ENCODE results near the gene PRKCQ.

PRKCQ gene

DNA sequence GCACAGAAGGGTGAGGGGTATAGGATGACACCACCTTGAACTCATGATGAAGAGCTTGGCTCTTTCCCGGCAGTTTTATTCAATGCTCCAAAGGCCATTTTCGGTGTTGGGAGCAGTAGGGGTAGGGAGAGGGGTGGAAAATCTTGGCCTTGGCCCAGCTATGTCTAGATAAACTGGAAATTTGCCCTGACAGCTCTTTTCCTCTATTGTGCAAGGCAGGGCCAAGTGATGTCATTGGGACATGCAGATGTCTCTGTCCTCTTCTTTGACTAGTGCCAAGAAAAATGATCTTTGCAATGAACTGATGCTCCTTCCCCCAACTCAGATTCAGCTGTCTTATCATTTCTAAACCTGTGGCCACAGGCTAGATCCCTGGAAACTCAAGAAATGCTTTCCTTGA, 27.7 kb upstream of the PRKCQ start:
- Histone ChIP-seq H3K4me1 (ENCODE audit: control insufficient read depth in 2 of 2, insufficient read depth in 1 of 2, low read depth in 1 of 2, low read length in 2 of 2) (no peaks in the 10 kb centered on the region), H2AK5ac (ENCODE audit: low read depth, low read length) (no peak overlapping the region), H3K23ac (ENCODE audit: low read depth, low read length, poor library complexity) (no peak overlapping the region), H2BK12ac (ENCODE audit: low read length) (no peak overlapping the region), H3K18ac (ENCODE audit: low read length) (no peak overlapping the region), H2BK15ac (ENCODE audit: low read length) (no peak overlapping the region), H3K4me3 (ENCODE audit: low read length in 2 of 2) (no peak overlapping the region), H2BK120ac (ENCODE audit: low read depth, low read length) (no peak overlapping the region), H3K36me3 (replicated peaks in 1 of 2; ENCODE audit: control insufficient read depth in 2 of 2, insufficient read depth in 2 of 2, low read length in 2 of 2) (no peaks in the 10 kb centered on the region), H3K4me2 (ENCODE audit: insufficient read depth, low read length, poor library complexity, severe bottlenecking) (no peak overlapping the region), H3K27ac (replicated peaks; ENCODE audit: low read length) (no peak overlapping the region), H2BK5ac (ENCODE audit: low read length) (no peak overlapping the region), H3K4ac (ENCODE audit: low read length) (no peak overlapping the region), H3K9me3 (replicated peaks in 1 of 2; ENCODE audit: control insufficient read depth in 2 of 2, insufficient read depth in 1 of 2, low read depth in 1 of 2, low read length in 2 of 2) (no peaks in the 10 kb centered on the region), H3K14ac (ENCODE audit: low read length) (no peak overlapping the region), H4K91ac (ENCODE audit: low read depth, low read length, poor library complexity) (no peak overlapping the region), H2AFZ (ENCODE audit: low read length) (no peak overlapping the region), H3K27me3 (ENCODE audit: control insufficient read depth in 3 of 3, insufficient read depth in 3 of 3, low read depth in 1 of 3, low read length in 3 of 3) (peaks cover 0 to 4% (median 0%) of the 10 kb centered on the region in 3 experiments), H3K79me1 (ENCODE audit: low read depth, low read length) (no peaks in the 10 kb centered on the region), H3K9ac (ENCODE audit: low read depth, low read length, poor library complexity) (no peak overlapping the region), H4K8ac (ENCODE audit: low read depth, low read length) (no peak overlapping the region)
- WGBS, 2 donors (ENCODE audit: extremely low coverage in 2 of 2, insufficient read length in 2 of 2, insufficient replicate concordance in 1 of 2): no CpG with 5 or more reads among the region's 2 CpGs
- no peak for DNase-seq (ENCODE audit: low spot score)

DNA sequence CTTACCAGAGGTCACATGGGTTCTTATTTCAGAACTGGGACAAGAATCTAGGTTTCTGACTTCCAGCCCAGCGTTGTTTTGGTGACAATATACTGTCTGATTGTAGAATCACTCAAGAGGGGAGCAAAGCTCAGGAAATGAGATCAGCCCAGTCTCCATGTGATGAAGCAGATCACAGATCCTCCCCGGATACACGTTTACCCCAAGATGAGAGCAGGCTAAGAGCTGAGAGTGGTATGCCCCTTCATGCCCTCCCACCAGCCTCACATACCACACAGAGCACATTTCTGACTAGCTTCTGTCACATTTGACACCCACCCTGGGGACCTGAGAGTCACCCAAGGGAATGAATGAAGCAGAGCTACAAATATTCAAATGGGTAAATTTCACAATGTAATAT, 27.1 kb upstream of the PRKCQ start:
- Histone ChIP-seq H2AK5ac (ENCODE audit: low read depth, low read length) (no peak overlapping the region), H3K36me3 (replicated peaks in 1 of 2; ENCODE audit: control insufficient read depth in 2 of 2, insufficient read depth in 2 of 2, low read length in 2 of 2) (no peaks in the 10 kb centered on the region)

DNA sequence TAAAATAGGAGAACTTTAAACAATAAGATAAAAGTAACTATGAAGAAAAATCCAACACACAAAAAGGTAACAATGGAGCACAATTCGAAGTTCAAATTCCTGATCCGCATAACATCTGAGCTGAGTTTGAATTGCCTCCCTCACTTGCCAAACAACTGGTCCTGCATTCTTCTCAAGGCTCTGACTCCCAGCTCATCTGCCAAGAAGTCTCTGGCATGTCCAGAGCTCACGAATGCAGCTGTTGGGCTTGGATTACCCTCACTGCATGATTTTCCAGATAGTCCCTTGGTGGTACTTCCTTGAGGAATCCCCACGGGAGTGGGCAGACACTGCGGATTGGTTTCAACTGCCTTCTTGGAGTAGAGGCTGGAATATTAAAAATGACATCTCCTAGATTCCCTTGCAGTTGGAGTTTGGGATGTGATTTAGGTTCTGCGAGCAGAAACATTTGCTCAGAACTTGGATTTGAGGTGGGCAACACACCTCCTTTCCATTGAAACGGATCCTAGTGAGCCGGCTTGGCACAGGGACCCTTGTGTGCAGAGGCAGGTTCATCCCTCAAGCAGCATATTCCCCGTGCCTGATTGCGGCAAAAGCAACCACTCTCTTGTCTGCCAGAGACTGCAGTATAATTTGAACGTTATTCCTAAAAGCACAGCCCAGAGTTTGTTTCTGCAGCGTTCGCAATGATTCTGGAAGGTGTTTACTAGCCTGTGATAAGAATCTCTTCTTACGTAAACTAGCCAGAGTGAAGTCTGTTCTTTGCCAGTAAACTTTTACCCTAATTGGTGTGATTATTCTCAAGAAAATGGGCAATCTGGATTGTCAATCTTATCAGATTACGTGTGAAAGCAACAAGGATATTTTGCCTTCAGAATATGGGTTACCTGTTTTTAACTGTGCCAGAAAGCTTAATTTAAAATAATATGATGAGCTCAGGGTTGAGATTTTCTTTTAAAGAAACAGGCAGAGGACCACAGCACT, 23.4 kb upstream of the PRKCQ start:
- H2AFZ ChIP-seq (ENCODE audit: low read length): no peak overlapping the region
- no peak overlapping the region for H2BK15ac ChIP-seq (ENCODE audit: low read length)
- H3K36me3 ChIP-seq (replicated peaks in 1 of 2; ENCODE audit: control insufficient read depth in 2 of 2, insufficient read depth in 2 of 2, low read length in 2 of 2): no peaks in the 10 kb centered on the region

More for the DNA sequence above, 27.1 kb upstream of the PRKCQ start:
- no peak overlapping the region for H4K91ac ChIP-seq (ENCODE audit: low read depth, low read length, poor library complexity)
- no peak overlapping the region for H3K9ac ChIP-seq (ENCODE audit: low read depth, low read length, poor library complexity)
- H3K9me3 ChIP-seq (replicated peaks in 1 of 2; ENCODE audit: control insufficient read depth in 2 of 2, insufficient read depth in 1 of 2, low read depth in 1 of 2, low read length in 2 of 2): no peaks in the 10 kb centered on the region
- H3K4ac ChIP-seq (ENCODE audit: low read length): no peak overlapping the region
- no peak for DNase-seq (ENCODE audit: low spot score)
- H2BK120ac ChIP-seq (ENCODE audit: low read depth, low read length): no peak overlapping the region
- H4K8ac ChIP-seq (ENCODE audit: low read depth, low read length): no peak overlapping the region
- H2BK12ac ChIP-seq (ENCODE audit: low read length): no peak overlapping the region
- no peaks in the 10 kb centered on the region for H3K4me1 ChIP-seq (ENCODE audit: control insufficient read depth in 2 of 2, insufficient read depth in 1 of 2, low read depth in 1 of 2, low read length in 2 of 2)
- H3K4me3 ChIP-seq (ENCODE audit: low read length in 2 of 2): no peak overlapping the region
- WGBS, 2 donors (ENCODE audit: extremely low coverage in 2 of 2, insufficient read length in 2 of 2, insufficient replicate concordance in 1 of 2): no CpG with 5 or more reads among the region's 3 CpGs
- no peak overlapping the region for H2BK15ac ChIP-seq (ENCODE audit: low read length)
- no peaks in the 10 kb centered on the region for H3K79me1 ChIP-seq (ENCODE audit: low read depth, low read length)
- H3K14ac ChIP-seq (ENCODE audit: low read length): no peak overlapping the region
- H2AFZ ChIP-seq (ENCODE audit: low read length): no peak overlapping the region
- H3K27me3 ChIP-seq (ENCODE audit: control insufficient read depth in 3 of 3, insufficient read depth in 3 of 3, low read depth in 1 of 3, low read length in 3 of 3): peaks cover 0 to 6% (median 0%) of the 10 kb centered on the region in 3 experiments
- H3K4me2 ChIP-seq (ENCODE audit: insufficient read depth, low read length, poor library complexity, severe bottlenecking): no peak overlapping the region
- no peak overlapping the region for H3K18ac ChIP-seq (ENCODE audit: low read length)
- no peak overlapping the region for H3K23ac ChIP-seq (ENCODE audit: low read depth, low read length, poor library complexity)
- H3K27ac ChIP-seq (replicated peaks; ENCODE audit: low read length): no peak overlapping the region
- no peak overlapping the region for H2BK5ac ChIP-seq (ENCODE audit: low read length)

DNA sequence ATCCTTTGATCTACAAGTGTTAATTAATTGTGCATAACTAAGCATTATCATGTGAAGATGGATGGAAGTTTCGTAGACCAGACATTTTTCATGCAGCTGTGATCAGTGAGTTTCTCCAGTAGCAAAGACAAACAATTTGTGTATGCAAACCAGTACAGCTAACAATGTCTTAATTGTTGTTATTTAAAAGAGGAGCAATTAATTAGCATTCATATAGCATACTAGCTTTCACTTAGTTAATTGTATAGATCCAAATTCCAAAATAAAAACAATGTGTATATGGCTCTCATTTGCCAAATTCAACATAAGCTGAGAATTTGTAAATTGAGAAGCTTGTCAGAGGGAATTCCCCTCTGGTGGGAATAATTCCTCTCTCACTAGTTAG, 22.6 kb upstream of the PRKCQ start:
- Histone ChIP-seq H3K4me3 (ENCODE audit: low read length in 2 of 2) (no peak overlapping the region), H3K18ac (ENCODE audit: low read length) (no peak overlapping the region), H2BK15ac (ENCODE audit: low read length) (no peak overlapping the region), H3K14ac (ENCODE audit: low read length) (no peak overlapping the region), H2BK120ac (ENCODE audit: low read depth, low read length) (no peak overlapping the region), H4K91ac (ENCODE audit: low read depth, low read length, poor library complexity) (no peak overlapping the region), H3K9ac (ENCODE audit: low read depth, low read length, poor library complexity) (no peak overlapping the region), H3K27ac (replicated peaks; ENCODE audit: low read length) (no peak overlapping the region), H2AK5ac (ENCODE audit: low read depth, low read length) (no peak overlapping the region), H4K8ac (ENCODE audit: low read depth, low read length) (no peak overlapping the region), H3K9me3 (replicated peaks in 1 of 2; ENCODE audit: control insufficient read depth in 2 of 2, insufficient read depth in 1 of 2, low read depth in 1 of 2, low read length in 2 of 2) (no peaks in the 10 kb centered on the region), H2AFZ (ENCODE audit: low read length) (no peak overlapping the region), H2BK12ac (ENCODE audit: low read length) (no peak overlapping the region), H3K79me1 (ENCODE audit: low read depth, low read length) (no peaks in the 10 kb centered on the region), H3K4me2 (ENCODE audit: insufficient read depth, low read length, poor library complexity, severe bottlenecking) (no peak overlapping the region), H3K36me3 (replicated peaks in 1 of 2; ENCODE audit: control insufficient read depth in 2 of 2, insufficient read depth in 2 of 2, low read length in 2 of 2) (no peaks in the 10 kb centered on the region), H3K27me3 (ENCODE audit: control insufficient read depth in 3 of 3, insufficient read depth in 3 of 3, low read depth in 1 of 3, low read length in 3 of 3) (peaks cover 0 to 8% (median 0%) of the 10 kb centered on the region in 3 experiments), H3K4me1 (ENCODE audit: control insufficient read depth in 2 of 2, insufficient read depth in 1 of 2, low read depth in 1 of 2, low read length in 2 of 2) (no peaks in the 10 kb centered on the region), H3K23ac (ENCODE audit: low read depth, low read length, poor library complexity) (no peak overlapping the region), H2BK5ac (ENCODE audit: low read length) (no peak overlapping the region), H3K4ac (ENCODE audit: low read length) (no peak overlapping the region)
- DNase-seq (ENCODE audit: low spot score): no peak
- no CpG with 5 or more reads among the region's 1 CpG for WGBS, 2 donors (ENCODE audit: extremely low coverage in 2 of 2, insufficient read length in 2 of 2, insufficient replicate concordance in 1 of 2)

More for the DNA sequence above, 23.4 kb upstream of the PRKCQ start:
- no peaks in the 10 kb centered on the region for H3K4me1 ChIP-seq (ENCODE audit: control insufficient read depth in 2 of 2, insufficient read depth in 1 of 2, low read depth in 1 of 2, low read length in 2 of 2)
- no peaks in the 10 kb centered on the region for H3K79me1 ChIP-seq (ENCODE audit: low read depth, low read length)
- no peak overlapping the region for H3K18ac ChIP-seq (ENCODE audit: low read length)
- H3K27ac ChIP-seq (replicated peaks; ENCODE audit: low read length): no peak overlapping the region
- no peak overlapping the region for H3K9ac ChIP-seq (ENCODE audit: low read depth, low read length, poor library complexity)
- no peak overlapping the region for H2BK5ac ChIP-seq (ENCODE audit: low read length)
- H3K23ac ChIP-seq (ENCODE audit: low read depth, low read length, poor library complexity): no peak overlapping the region
- no peak for DNase-seq (ENCODE audit: low spot score)
- no peak overlapping the region for H4K8ac ChIP-seq (ENCODE audit: low read depth, low read length)
- no peaks in the 10 kb centered on the region for H3K9me3 ChIP-seq (replicated peaks in 1 of 2; ENCODE audit: control insufficient read depth in 2 of 2, insufficient read depth in 1 of 2, low read depth in 1 of 2, low read length in 2 of 2)
- WGBS, 2 donors (ENCODE audit: extremely low coverage in 2 of 2, insufficient read length in 2 of 2, insufficient replicate concordance in 1 of 2): no CpG with 5 or more reads among the region's 15 CpGs
- H3K4me2 ChIP-seq (ENCODE audit: insufficient read depth, low read length, poor library complexity, severe bottlenecking): no peak overlapping the region
- H3K14ac ChIP-seq (ENCODE audit: low read length): no peak overlapping the region
- H2BK120ac ChIP-seq (ENCODE audit: low read depth, low read length): no peak overlapping the region
- no peak overlapping the region for H3K4ac ChIP-seq (ENCODE audit: low read length)
- H4K91ac ChIP-seq (ENCODE audit: low read depth, low read length, poor library complexity): no peak overlapping the region
- H2BK12ac ChIP-seq (ENCODE audit: low read length): no peak overlapping the region
- H3K4me3 ChIP-seq (ENCODE audit: low read length in 2 of 2): no peak overlapping the region
- H3K27me3 ChIP-seq (ENCODE audit: control insufficient read depth in 3 of 3, insufficient read depth in 3 of 3, low read depth in 1 of 3, low read length in 3 of 3): peaks cover 0 to 8% (median 0%) of the 10 kb centered on the region in 3 experiments
- no peak overlapping the region for H2AK5ac ChIP-seq (ENCODE audit: low read depth, low read length)
